Amygdala (tissue), 56 donors: Measurements from ENCODE around the gene FEZF1.
"Not testable (repeated sequence)": the region's sequence is repeated elsewhere in the genome, so short reads cannot be mapped to it uniquely, and the experiment has no call there.

Experiments used
- DNase-seq, 56 donors: peaks; one replicate each; lab custom pipeline; 2025; lab: John Stamatoyannopoulos, UW

FEZF1 gene

GRCh38 chr7:122284608-122285007 lies 19.9 kb downstream of the FEZF1 start:
- DNase-seq: not testable (repeated sequence)

DNA sequence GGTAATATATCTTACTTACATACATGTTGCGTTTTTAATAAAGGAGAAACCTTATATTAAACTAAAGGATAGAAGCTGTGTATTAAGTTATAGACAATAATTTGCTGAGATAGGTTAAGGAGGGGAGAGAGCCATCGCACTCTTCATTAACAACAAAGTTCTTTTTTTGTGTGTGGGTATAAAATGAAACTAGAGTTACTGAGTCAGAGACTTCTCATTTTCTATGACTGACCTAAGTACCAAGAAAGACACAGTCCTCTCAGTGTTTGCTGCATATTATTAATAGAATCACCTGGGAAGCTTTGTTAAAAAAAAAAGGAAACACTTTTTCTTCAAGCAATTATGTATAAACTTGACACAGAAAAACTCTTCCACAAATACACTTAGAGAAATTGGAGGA lies 31.4 kb downstream of the FEZF1 start:
- no peak for DNase-seq

- no peak for DNase-seq
These were observed 35.3 kb downstream of the FEZF1 start for GRCh38 chr7:122269241-122269640.

GRCh38 chr7:122268101-122268500 lies 36.4 kb downstream of the FEZF1 start:
- no peak for DNase-seq

- no peak for DNase-seq
These were observed 42.3 kb downstream of the FEZF1 start for GRCh38 chr7:122262246-122262645.

- DNase-seq: no peak
These were observed 43.1 kb downstream of the FEZF1 start for GRCh38 chr7:122261442-122261841.

GRCh38 chr7:122261016-122261415 lies 43.5 kb downstream of the FEZF1 start:
- no peak for DNase-seq

GRCh38 chr7:122260336-122260735 lies 44.2 kb downstream of the FEZF1 start:
- no peak for DNase-seq

DNA sequence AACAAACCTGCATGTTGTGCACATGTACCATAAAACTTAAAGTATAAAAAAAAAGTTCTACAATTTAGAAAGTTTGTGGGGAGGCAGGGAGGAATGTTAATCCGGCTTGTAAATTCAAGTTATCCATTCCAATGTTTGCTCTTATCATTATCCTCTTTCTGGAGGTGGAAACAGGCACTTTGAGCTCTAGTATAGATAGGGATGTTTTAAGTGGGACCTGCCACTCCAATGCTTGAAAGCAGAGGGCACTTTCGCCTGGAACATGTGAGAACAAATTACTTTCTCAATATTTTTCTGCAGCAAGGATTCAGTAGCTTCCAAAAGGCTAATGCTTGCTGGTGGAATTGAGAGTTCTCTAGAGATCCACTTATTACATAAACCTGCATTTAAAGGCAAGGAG lies 45.6 kb downstream of the FEZF1 start:
- no peak for DNase-seq

GRCh38 chr7:122257056-122257455 lies 47.5 kb downstream of the FEZF1 start:
- DNase-seq: no peak

DNA sequence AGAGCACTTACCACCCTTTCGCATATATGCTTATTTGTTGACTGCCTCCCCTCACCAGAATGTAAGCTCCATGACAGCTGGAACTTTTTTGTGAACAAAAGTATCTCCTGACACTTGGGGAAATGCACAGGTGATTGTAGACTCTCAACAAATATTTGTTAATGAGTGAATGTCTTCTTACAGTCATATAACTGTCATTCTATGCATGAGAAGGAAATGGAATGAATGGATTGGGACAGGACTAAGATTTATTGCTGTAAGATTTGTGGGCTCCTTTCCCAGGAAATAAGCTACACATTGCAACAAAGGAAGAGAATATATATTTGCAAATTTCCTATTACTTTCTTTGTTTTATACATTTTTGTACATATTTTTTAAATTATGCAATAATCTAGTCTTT lies 48.5 kb downstream of the FEZF1 start:
- no peak for DNase-seq

DNA sequence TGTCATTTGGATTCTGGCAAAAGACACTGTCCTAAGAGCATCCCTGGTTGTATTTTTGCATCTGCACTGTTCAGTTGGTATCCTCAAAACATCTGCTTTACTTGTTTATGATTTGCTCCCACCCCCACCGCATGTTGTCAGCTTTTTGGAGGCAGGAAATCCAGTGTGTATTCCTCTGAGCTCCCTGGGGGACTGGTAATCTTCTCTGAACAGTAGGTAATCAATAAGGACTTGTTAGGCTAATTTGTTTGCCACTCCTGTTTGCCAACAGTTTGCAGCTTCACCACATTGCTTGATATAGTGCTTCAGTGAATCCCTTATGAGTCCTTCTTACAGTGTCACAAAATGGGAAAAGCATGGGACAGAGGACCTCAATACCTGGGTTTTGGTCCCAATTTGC lies 49.1 kb downstream of the FEZF1 start:
- DNase-seq: no peak
